Activated naive CD8-positive, alpha-beta T cell treated with anti-CD3 and anti-CD28 coated beads, Interleukin-2, amount 10 ng/mL, durations not matched to agents 7 days and 5 days (primary cell): ENCODE measurements around the gene HIVEP3. TPM values are rescaled to one million over a fixed set of nuclear protein-coding genes. Genes with fewer than 3 reads are reported as not detected.

Experiments used
- total RNA-seq, 2 experiments: library from RNA; stranded (reverse); gene quantifications; one replicate each; pipeline ENCODE4 v1.2.3, GENCODE V29; 2021

Gene HIVEP3
- total RNA-seq, 2 experiments from 2014 or later: 10.1 to 10.7 TPM

Other genes with a start within 250 kb of the HIVEP3 start
- not detected for gene GUCA2B, start 234.5 kb upstream of the HIVEP3 start, total RNA-seq
- gene GUCA2A, start 245.8 kb upstream of the HIVEP3 start, total RNA-seq: not detected